ENCODE results near the gene GRWD1.

GRCh38 chr19:48443256-48443655 is 2.5 kb upstream of the GRWD1 start:
- TF ChIP-seq POLR2A (IDR thresholded peaks at IDR 0.05): no peak
- TF ChIP-seq CTCF (IDR thresholded peaks at IDR 0.05): no peak
